Mononuclear cell (primary cell): ENCODE measurements around the gene PAAF1. TPM values are rescaled to one million over a fixed set of nuclear protein-coding genes. Genes with fewer than 3 reads are reported as not detected.

Source experiments
- H3K27me3 ChIP-seq: 2 replicates; pipeline ENCODE4 v1.6.0; 2011; ENCODE audit warnings: low read length, control low read depth; ENCODE audit not compliant: insufficient read depth
- H3K4me1 ChIP-seq: 2 replicates; pipeline ENCODE4 v1.5.1; 2011; ENCODE audit warnings: mild to moderate bottlenecking, low read length, control low read depth; ENCODE audit not compliant: insufficient read depth
- H3K4me3 ChIP-seq: 2 replicates; pipeline ENCODE4 v1.5.1; 2011; ENCODE audit warnings: mild to moderate bottlenecking, low read length, moderate library complexity
- H3K9me3 ChIP-seq: 2 replicates; pipeline ENCODE4 v1.5.1; 2011; ENCODE audit warnings: low read depth, mild to moderate bottlenecking, control low read depth, low read length
- total RNA-seq: library from RNA; depleted of rRNA; stranded (reverse); fragments of >200 nt; gene quantifications from one replicate; pipeline ENCODE4 v1.2.3, GENCODE V29; 2012

PAAF1 gene
- total RNA-seq, 1 donor, result 4.0 TPM

- no peaks in the 10 kb centered on the region for H3K4me1 ChIP-seq
- no peak overlapping the region for H3K4me3 ChIP-seq
- H3K9me3 ChIP-seq, result no peaks in the 10 kb centered on the region
- H3K27me3 ChIP-seq, result no peaks in the 10 kb centered on the region
These were observed 72.4 kb downstream of the PAAF1 start for GRCh38 chr11:73949246-73949645.

- Histone ChIP-seq H3K4me1 (no peaks in the 10 kb centered on the region), H3K27me3 (no peaks in the 10 kb centered on the region), H3K4me3 (no peak overlapping the region), H3K9me3 (no peaks in the 10 kb centered on the region)
These were observed 73.1 kb downstream of the PAAF1 start for GRCh38 chr11:73949912-73950311.

- H3K4me3 ChIP-seq, result no peak within 1 kb of the TSS
- no peaks in the 10 kb centered on the region for H3K4me1 ChIP-seq
- no peaks in the 10 kb centered on the region for H3K9me3 ChIP-seq
- no peaks in the 10 kb centered on the region for H3K27me3 ChIP-seq
These were observed 74.3 kb downstream of the PAAF1 start, which contains the start of gene DNAJB13 for GRCh38 chr11:73950869-73951710. DNAJB13 (plus strand) TSS chr11:73951026; CDS start chr11:73951070, 44 bp downstream.

GRCh38 chr11:73951797-73952196, 75.0 kb downstream of the PAAF1 start:
- H3K27me3 ChIP-seq, result no peaks in the 10 kb centered on the region
- H3K4me1 ChIP-seq, result no peaks in the 10 kb centered on the region
- no peaks in the 10 kb centered on the region for H3K9me3 ChIP-seq
- no peak overlapping the region for H3K4me3 ChIP-seq

- Histone ChIP-seq H3K27me3 (no peaks in the 10 kb centered on the region), H3K4me3 (no peak overlapping the region), H3K4me1 (no peaks in the 10 kb centered on the region), H3K9me3 (no peaks in the 10 kb centered on the region)
These were observed 80.3 kb downstream of the PAAF1 start for GRCh38 chr11:73956876-73957653.

- no peaks in the 10 kb centered on the region for H3K9me3 ChIP-seq
- no peaks in the 10 kb centered on the region for H3K27me3 ChIP-seq
- no peak overlapping the region for H3K4me3 ChIP-seq
- H3K4me1 ChIP-seq, result no peaks in the 10 kb centered on the region
These were observed 81.0 kb downstream of the PAAF1 start for GRCh38 chr11:73957654-73958361.

- Histone ChIP-seq H3K9me3 (no peaks in the 10 kb centered on the region), H3K4me1 (no peaks in the 10 kb centered on the region), H3K4me3 (no peak overlapping the region), H3K27me3 (no peaks in the 10 kb centered on the region)
These were observed 81.8 kb downstream of the PAAF1 start for GRCh38 chr11:73958521-73959141.

- Histone ChIP-seq H3K27me3 (no peaks in the 10 kb centered on the region), H3K4me3 (no peak overlapping the region), H3K9me3 (no peaks in the 10 kb centered on the region), H3K4me1 (peaks cover 12% of the 10 kb centered on the region)
These were observed 84.5 kb downstream of the PAAF1 start for GRCh38 chr11:73961321-73961720.

GRCh38 chr11:73962101-73962705, 85.4 kb downstream of the PAAF1 start:
- H3K9me3 ChIP-seq, result no peaks in the 10 kb centered on the region
- no peak overlapping the region for H3K4me3 ChIP-seq
- no peaks in the 10 kb centered on the region for H3K27me3 ChIP-seq
- H3K4me1 ChIP-seq, result peaks cover 12% of the 10 kb centered on the region

GRCh38 chr11:73963861-73964260, 87.1 kb downstream of the PAAF1 start:
- Histone ChIP-seq H3K9me3 (no peaks in the 10 kb centered on the region), H3K4me1 (peaks cover 26% of the 10 kb centered on the region), H3K4me3 (no peak overlapping the region), H3K27me3 (no peaks in the 10 kb centered on the region)

GRCh38 chr11:73965076-73965763, 88.4 kb downstream of the PAAF1 start:
- Histone ChIP-seq H3K4me1 (peaks cover 40% of the 10 kb centered on the region), H3K9me3 (no peaks in the 10 kb centered on the region), H3K27me3 (no peaks in the 10 kb centered on the region), H3K4me3 (no peak overlapping the region)

GRCh38 chr11:73965764-73966121, 88.9 kb downstream of the PAAF1 start:
- Histone ChIP-seq H3K9me3 (no peaks in the 10 kb centered on the region), H3K4me3 (no peak overlapping the region), H3K4me1 (peaks cover 45% of the 10 kb centered on the region), H3K27me3 (no peaks in the 10 kb centered on the region)

GRCh38 chr11:73968356-73968966, 91.7 kb downstream of the PAAF1 start:
- H3K9me3 ChIP-seq, result no peaks in the 10 kb centered on the region
- peaks cover 69% of the 10 kb centered on the region for H3K4me1 ChIP-seq
- no peaks in the 10 kb centered on the region for H3K27me3 ChIP-seq

GRCh38 chr11:73969091-73969490, 92.3 kb downstream of the PAAF1 start:
- no peaks in the 10 kb centered on the region for H3K9me3 ChIP-seq
- H3K4me1 ChIP-seq, result peaks cover 75% of the 10 kb centered on the region
- H3K4me3 ChIP-seq, result no peak overlapping the region
- no peaks in the 10 kb centered on the region for H3K27me3 ChIP-seq

More at GRCh38 chr11:73968356-73968966, 91.7 kb downstream of the PAAF1 start:
- no peak overlapping the region for H3K4me3 ChIP-seq
